Caco-2 (cell line): ENCODE results near the gene ZNF397. TPM values are rescaled to one million over a fixed set of nuclear protein-coding genes. Genes with fewer than 3 reads are reported as not detected.

Experiments
- BruUV-seq: library from RNA; stranded (reverse); fragments of 400-500 nt; replicated peaks from 2 replicates; lab custom pipeline; 2021; lab: Mats Ljungman, UMichigan
- CTCF ChIA-PET: fragments of 300-600 bp; sonication (Branson Sonifier 250); formaldehyde crosslinking; loops from one replicate; lab custom pipeline; 2022; ENCODE audit warnings: antibody characterized with exemption; lab: Charles Lee
- POLR2A ChIA-PET: fragments of 300-600 bp; sonication (Branson Sonifier 250); formaldehyde crosslinking; loops from one replicate; lab custom pipeline; 2022; ENCODE audit warnings: antibody characterized with exemption; lab: Charles Lee
- DNase-seq, 2 experiments: peaks; one replicate each; pipeline versions ENCODE4 v3.0.0 to v3.0.0-alpha.2; 2020 to 2022
- H3K27me3 ChIP-seq: replicated peaks from 2 replicates; pipeline ENCODE4 v1.6.0; 2011; ENCODE audit warnings: low read length; ENCODE audit not compliant: control insufficient read depth, insufficient read depth
- H3K36me3 ChIP-seq: 2 replicates; pipeline ENCODE4 v1.5.1; 2011; ENCODE audit warnings: low read length; ENCODE audit not compliant: control insufficient read depth, insufficient read depth
- H3K4me1 ChIP-seq: fragments of 250-450 bp; sonication (Bioruptor Pico); 2 replicates; pipeline ENCODE4 v1.5.1; 2020; ENCODE audit warnings: mild to moderate bottlenecking
- H3K4me3 ChIP-seq: 2 replicates; pipeline ENCODE4 v1.5.1; 2011; ENCODE audit warnings: low read depth, mild to moderate bottlenecking, control low read depth, low read length
- H3K9me3 ChIP-seq: fragments of 250-450 bp; sonication (Bioruptor Pico); 2 replicates; pipeline ENCODE4 v1.5.1; 2020; ENCODE audit warnings: mild to moderate bottlenecking, moderate library complexity
- H3K27ac Mint-ChIP-seq: one replicate; pipeline ENCODE4 v1.8.0; 2022; ENCODE audit warnings: mixed read lengths; ENCODE audit not compliant: unreplicated experiment
- H3K27me3 Mint-ChIP-seq: one replicate; pipeline ENCODE4 v1.8.0; 2022; ENCODE audit warnings: mixed read lengths; ENCODE audit not compliant: insufficient read depth, unreplicated experiment
- H3K36me3 Mint-ChIP-seq: one replicate; pipeline ENCODE4 v1.8.0; 2022; ENCODE audit warnings: mild to moderate bottlenecking, mixed read lengths; ENCODE audit not compliant: insufficient read depth, unreplicated experiment
- H3K4me1 Mint-ChIP-seq: one replicate; pipeline ENCODE4 v1.8.0; 2022; ENCODE audit warnings: low read depth, mixed read lengths; ENCODE audit not compliant: unreplicated experiment
- H3K4me3 Mint-ChIP-seq: one replicate; pipeline ENCODE4 v1.8.0; 2022; ENCODE audit warnings: mild to moderate bottlenecking, moderate library complexity, mixed read lengths; ENCODE audit not compliant: unreplicated experiment
- H3K9me3 Mint-ChIP-seq: one replicate; pipeline ENCODE4 v1.8.0; 2022; ENCODE audit warnings: mixed read lengths; ENCODE audit not compliant: unreplicated experiment
- CTCF ChIP-seq, 2 experiments: fragments of 200-600 bp in 1 of 2; IDR thresholded peaks; 1 replicate in 1 of 2; 2 replicates in 1 of 2; pipeline versions ENCODE4 v1.5.1 to v1.8.0; 2011 to 2022; ENCODE audit warnings: antibody characterized with exemption in 1 of 2, control low read depth in 1 of 2, inconsistent platforms in 1 of 2, low read depth in 1 of 2, low read length in 1 of 2, mild to moderate bottlenecking in 1 of 2, moderate library complexity in 1 of 2; ENCODE audit not compliant: insufficient read depth in 1 of 2, severe bottlenecking in 1 of 2, unreplicated experiment in 1 of 2
- intact Hi-C: fragments of 100-400 bp; cut with micrococcal nuclease; formaldehyde crosslinking; loops from one replicate; pipeline ENCODE4 v1.10.0; 2022; ENCODE audit not compliant: unreplicated experiment
- total RNA-seq: library from RNA; stranded (reverse); gene quantifications from 2 replicates; pipeline ENCODE4 v1.2.3, GENCODE V29; 2022

ZNF397 gene
- total RNA-seq, 1 experiment from 2014 or later, result 4.9 TPM

GRCh38 chr18:35268821-35269220, 28.0 kb downstream of the ZNF397 start:
- no peak overlapping the region for H3K4me3 Mint-ChIP-seq
- no peaks in the 10 kb centered on the region for H3K27me3 Mint-ChIP-seq
- DNase-seq, result no peak
- Histone ChIP-seq H3K36me3 (no peaks in the 10 kb centered on the region), H3K27me3 (no peaks in the 10 kb centered on the region), H3K9me3 (no peaks in the 10 kb centered on the region), H3K4me1 (no peaks in the 10 kb centered on the region), H3K4me3 (no peak overlapping the region)
- ChIA-PET POLR2A (interaction anchor here (1.2 to 2.9 kb wide), 2 partner anchors 21 to 28 kb away, joined by 6 to 23 read pairs; partner anchors contain the start of genes ZNF397 and ZSCAN30), CTCF (no interaction called here)
- H3K27ac Mint-ChIP-seq, result no peak overlapping the region
- no TSS peak for BruUV-seq
- peaks cover 17% of the 10 kb centered on the region for H3K36me3 Mint-ChIP-seq
- peaks cover 14% of the 10 kb centered on the region for H3K4me1 Mint-ChIP-seq
- intact Hi-C loops, result loop anchor here (2.0 kb wide), 1 partner anchor 22 kb away; the partner anchor contains the start of gene ZSCAN30
- peaks cover 13% of the 10 kb centered on the region for H3K9me3 Mint-ChIP-seq
- no peak for TF ChIP-seq CTCF (IDR thresholded peaks at IDR 0.05; ENCODE audit: insufficient read depth in 1 of 2, low read depth in 1 of 2, low read length in 1 of 2, severe bottlenecking in 1 of 2, unreplicated experiment in 1 of 2)

- Histone ChIP-seq H3K4me1 (no peaks in the 10 kb centered on the region), H3K36me3 (no peaks in the 10 kb centered on the region), H3K4me3 (no peak overlapping the region), H3K27me3 (no peaks in the 10 kb centered on the region), H3K9me3 (no peaks in the 10 kb centered on the region)
- POLR2A ChIA-PET, result no interaction called here
- peaks cover 9% of the 10 kb centered on the region for H3K4me1 Mint-ChIP-seq
- BruUV-seq, result no TSS peak
- H3K4me3 Mint-ChIP-seq, result no peak overlapping the region
- TF ChIP-seq CTCF (IDR thresholded peaks at IDR 0.05; ENCODE audit: insufficient read depth in 1 of 2, low read depth in 1 of 2, low read length in 1 of 2, severe bottlenecking in 1 of 2, unreplicated experiment in 1 of 2), result no peak
- peaks cover 13% of the 10 kb centered on the region for H3K9me3 Mint-ChIP-seq
- DNase-seq, result no peak
- CTCF ChIA-PET, result no interaction called here
- no peaks in the 10 kb centered on the region for H3K27me3 Mint-ChIP-seq
- peaks cover 14% of the 10 kb centered on the region for H3K36me3 Mint-ChIP-seq
- intact Hi-C loops, result no loop called here
- H3K27ac Mint-ChIP-seq, result no peak overlapping the region
Measured at GRCh38 chr18:35271656-35272055, 30.8 kb downstream of the ZNF397 start.

- intact Hi-C loops, result no loop called here
- ChIA-PET CTCF (no interaction called here), POLR2A (no interaction called here)
- Mint-ChIP-seq H3K4me3 (no peak overlapping the region), H3K36me3 (no peaks in the 10 kb centered on the region), H3K27ac (no peak overlapping the region), H3K4me1 (no peaks in the 10 kb centered on the region), H3K9me3 (no peaks in the 10 kb centered on the region), H3K27me3 (no peaks in the 10 kb centered on the region)
- no peak for TF ChIP-seq CTCF (IDR thresholded peaks at IDR 0.05; ENCODE audit: insufficient read depth in 1 of 2, low read depth in 1 of 2, low read length in 1 of 2, severe bottlenecking in 1 of 2, unreplicated experiment in 1 of 2)
- H3K9me3 ChIP-seq, result no peaks in the 10 kb centered on the region
- BruUV-seq, result no TSS peak
- no peaks in the 10 kb centered on the region for H3K27me3 ChIP-seq
- H3K36me3 ChIP-seq, result no peaks in the 10 kb centered on the region
- H3K4me3 ChIP-seq, result no peak overlapping the region
- no peak for DNase-seq
- H3K4me1 ChIP-seq, result no peaks in the 10 kb centered on the region
Measured at GRCh38 chr18:35276267-35276666, 35.4 kb downstream of the ZNF397 start.
